DOHH2 (cell line): ENCODE measurements around the gene CNTN5.

ENCODE experiments used
- H3F3A ChIP-seq: fragments of 200-600 bp; sonication (generic), shearing (Covaris generic); 2 replicates; pipeline ENCODE4 v1.6.0; 2016; ENCODE audit warnings: antibody characterized with exemption, mild to moderate bottlenecking; ENCODE audit not compliant: control insufficient read depth, insufficient read depth
- H3K27ac ChIP-seq: fragments of 200-600 bp; sonication (generic); 2 replicates; pipeline ENCODE4 v1.5.1; 2014; ENCODE audit warnings: low read depth, mild to moderate bottlenecking, low read length, moderate library complexity
- H3K27me3 ChIP-seq: fragments of 200-600 bp; sonication (generic); 2 replicates; pipeline ENCODE4 v1.6.1; 2014; ENCODE audit warnings: mild to moderate bottlenecking, low read length, mixed read lengths; ENCODE audit not compliant: control insufficient read depth
- H3K36me3 ChIP-seq: fragments of 200-600 bp; sonication (generic); 2 replicates; pipeline ENCODE4 v1.6.1; 2014; ENCODE audit warnings: mild to moderate bottlenecking, low read length, moderate library complexity, mixed read lengths; ENCODE audit not compliant: control insufficient read depth
- H3K4me1 ChIP-seq: fragments of 200-600 bp; sonication (generic); 2 replicates; pipeline ENCODE4 v1.6.1; 2014; ENCODE audit warnings: mild to moderate bottlenecking, low read length, mixed read lengths; ENCODE audit not compliant: control insufficient read depth
- H3K4me2 ChIP-seq: fragments of 200-600 bp; sonication (generic); 2 replicates; pipeline ENCODE4 v1.6.0; 2014; ENCODE audit warnings: mild to moderate bottlenecking, low read length, moderate library complexity
- H3K4me3 ChIP-seq: fragments of 200-600 bp; sonication (generic); 2 replicates; pipeline ENCODE4 v1.5.1; 2014; ENCODE audit warnings: mild to moderate bottlenecking, low read length, mixed read lengths
- H3K79me2 ChIP-seq: fragments of 200-600 bp; sonication (generic); 2 replicates; pipeline ENCODE4 v1.6.1; 2014; ENCODE audit warnings: mild to moderate bottlenecking, low read length, mixed read lengths; ENCODE audit not compliant: control insufficient read depth
- H3K9me2 ChIP-seq: fragments of 200-600 bp; sonication (generic); replicated peaks from 2 replicates; pipeline ENCODE4 v1.6.1; 2014; ENCODE audit warnings: mild to moderate bottlenecking, low read length, mixed read lengths; ENCODE audit not compliant: control insufficient read depth
- H3K9me3 ChIP-seq: fragments of 200-600 bp; sonication (generic); 2 replicates; pipeline ENCODE4 v1.6.1; 2014; ENCODE audit warnings: antibody characterized with exemption, low read length, mixed read lengths; ENCODE audit not compliant: control insufficient read depth, insufficient read depth
- H4K20me1 ChIP-seq: fragments of 200-600 bp; sonication (generic); 2 replicates; pipeline ENCODE4 v1.6.0; 2014; ENCODE audit warnings: low read depth, mild to moderate bottlenecking, antibody characterized with exemption, low read length, moderate library complexity; ENCODE audit not compliant: control insufficient read depth, insufficient read depth
- CTCF ChIP-seq: fragments of 200-600 bp; sonication (generic); IDR thresholded peaks from one replicate; pipeline ENCODE4 v1.5.1; 2014; ENCODE audit warnings: antibody characterized with exemption, mild to moderate bottlenecking, low read depth, low read length; ENCODE audit not compliant: poor library complexity, severe bottlenecking
- EZH2phosphoT487 ChIP-seq: fragments of 200-600 bp; sonication (generic); IDR thresholded peaks from 2 replicates; pipeline ENCODE4 v1.6.1; 2017; ENCODE audit warnings: borderline replicate concordance, mild to moderate bottlenecking, antibody characterized with exemption, low read length, moderate library complexity, mixed read lengths

Gene CNTN5

GRCh38 chr11:100328626-100329340, 1308.0 kb downstream of the CNTN5 start:
- Histone ChIP-seq H3K4me1 (no peaks in the 10 kb centered on the region), H4K20me1 (no peaks in the 10 kb centered on the region), H3K79me2 (no peaks in the 10 kb centered on the region), H3K4me2 (no peak overlapping the region), H3K27me3 (no peaks in the 10 kb centered on the region), H3K4me3 (no peak overlapping the region), H3K36me3 (no peaks in the 10 kb centered on the region), H3K27ac (no peak overlapping the region), H3K9me2 (no peaks in the 10 kb centered on the region), H3F3A (no peaks in the 10 kb centered on the region), H3K9me3 (no peaks in the 10 kb centered on the region)
- TF ChIP-seq CTCF (no peak), EZH2phosphoT487 (no peak)

- Histone ChIP-seq H3K4me1 (no peaks in the 10 kb centered on the region), H4K20me1 (no peaks in the 10 kb centered on the region), H3K27ac (no peak overlapping the region), H3K79me2 (no peaks in the 10 kb centered on the region), H3K9me2 (no peaks in the 10 kb centered on the region), H3F3A (no peaks in the 10 kb centered on the region), H3K4me2 (no peak overlapping the region), H3K27me3 (no peaks in the 10 kb centered on the region), H3K4me3 (no peak overlapping the region), H3K9me3 (no peaks in the 10 kb centered on the region), H3K36me3 (no peaks in the 10 kb centered on the region)
- TF ChIP-seq CTCF (no peak), EZH2phosphoT487 (no peak)
These were observed 1308.6 kb downstream of the CNTN5 start for GRCh38 chr11:100329352-100329751.

DNA sequence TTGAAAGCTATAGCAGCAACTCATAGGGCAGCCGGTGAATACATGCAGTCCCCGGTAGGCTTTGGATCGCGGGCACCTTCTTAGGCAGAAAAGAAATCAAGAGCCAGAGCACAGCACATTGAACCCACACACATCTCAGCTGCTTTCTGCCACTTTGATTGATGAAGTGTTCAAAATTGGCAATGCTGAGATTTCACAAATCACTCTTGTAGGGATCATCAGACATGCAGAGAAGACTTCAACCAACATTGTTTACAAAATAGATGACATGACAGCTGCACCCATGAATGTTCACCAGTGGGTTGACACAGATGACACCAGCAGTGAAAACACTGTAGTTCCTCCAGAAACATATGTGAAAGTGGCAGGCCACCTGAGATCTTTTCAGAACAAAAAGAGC, 1316.1 kb downstream of the CNTN5 start:
- no peak overlapping the region for H3K4me2 ChIP-seq
- TF ChIP-seq CTCF (no peak), EZH2phosphoT487 (no peak)
- no peaks in the 10 kb centered on the region for H3K27me3 ChIP-seq
- no peaks in the 10 kb centered on the region for H3K4me1 ChIP-seq
- H3K4me3 ChIP-seq, result no peak overlapping the region
- no peaks in the 10 kb centered on the region for H4K20me1 ChIP-seq
- H3K36me3 ChIP-seq, result no peaks in the 10 kb centered on the region
- no peak overlapping the region for H3K27ac ChIP-seq
- H3K9me3 ChIP-seq, result no peaks in the 10 kb centered on the region
- no peaks in the 10 kb centered on the region for H3K9me2 ChIP-seq
- no peaks in the 10 kb centered on the region for H3K79me2 ChIP-seq
- no peaks in the 10 kb centered on the region for H3F3A ChIP-seq
